ENCODE data around the gene UGT1A10. TPM values are rescaled to one million over a fixed set of nuclear protein-coding genes. Genes with fewer than 3 reads are reported as not detected.
"Not testable (repeated sequence)": the region's sequence is repeated elsewhere in the genome, so short reads cannot be mapped to it uniquely, and the experiment has no call there.

UGT1A10 gene
- polyA plus RNA-seq, 1 donor from 2014 or later, result not detected

DNA sequence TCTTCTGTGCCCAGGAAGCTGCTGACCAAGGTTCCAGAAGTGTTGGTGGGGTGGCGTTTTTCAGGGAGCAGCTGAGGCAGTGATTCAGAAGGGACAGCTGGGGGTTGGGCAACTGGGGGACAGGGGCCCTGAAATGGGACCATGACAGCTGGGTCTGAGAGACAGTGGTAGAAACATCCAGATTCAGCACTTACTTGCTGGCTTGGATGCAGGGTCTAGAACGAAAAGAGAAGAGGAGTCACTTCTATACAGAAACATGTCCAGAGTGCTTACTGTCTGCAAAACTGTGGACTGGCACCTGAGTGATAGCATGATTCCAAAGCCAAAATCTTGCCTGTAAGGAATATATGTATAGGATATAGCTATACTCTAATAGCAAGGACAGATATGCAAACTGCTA lies 109.6 kb downstream of the UGT1A10 start:
- not testable (repeated sequence) for H2AFZ ChIP-seq (ENCODE audit: low read depth, low read length); H3K27me3 ChIP-seq (ENCODE audit: insufficient read depth, low read depth, low read length); H3K27ac ChIP-seq (ENCODE audit: low read length); H3K9ac ChIP-seq (ENCODE audit: low read length); H3K4me2 ChIP-seq (ENCODE audit: low read length); H3K9me3 ChIP-seq (ENCODE audit: low read length); H3F3A ChIP-seq (ENCODE audit: insufficient read depth, low read length, poor library complexity, severe bottlenecking); H3K9me2 ChIP-seq (ENCODE audit: insufficient read depth, low read length); H3K79me2 ChIP-seq (replicated peaks; ENCODE audit: insufficient read depth, low read length); H3K4me3 ChIP-seq (ENCODE audit: low read length); H3K36me3 ChIP-seq (ENCODE audit: insufficient read depth, low read length); H4K20me1 ChIP-seq (ENCODE audit: insufficient read depth)

DNA sequence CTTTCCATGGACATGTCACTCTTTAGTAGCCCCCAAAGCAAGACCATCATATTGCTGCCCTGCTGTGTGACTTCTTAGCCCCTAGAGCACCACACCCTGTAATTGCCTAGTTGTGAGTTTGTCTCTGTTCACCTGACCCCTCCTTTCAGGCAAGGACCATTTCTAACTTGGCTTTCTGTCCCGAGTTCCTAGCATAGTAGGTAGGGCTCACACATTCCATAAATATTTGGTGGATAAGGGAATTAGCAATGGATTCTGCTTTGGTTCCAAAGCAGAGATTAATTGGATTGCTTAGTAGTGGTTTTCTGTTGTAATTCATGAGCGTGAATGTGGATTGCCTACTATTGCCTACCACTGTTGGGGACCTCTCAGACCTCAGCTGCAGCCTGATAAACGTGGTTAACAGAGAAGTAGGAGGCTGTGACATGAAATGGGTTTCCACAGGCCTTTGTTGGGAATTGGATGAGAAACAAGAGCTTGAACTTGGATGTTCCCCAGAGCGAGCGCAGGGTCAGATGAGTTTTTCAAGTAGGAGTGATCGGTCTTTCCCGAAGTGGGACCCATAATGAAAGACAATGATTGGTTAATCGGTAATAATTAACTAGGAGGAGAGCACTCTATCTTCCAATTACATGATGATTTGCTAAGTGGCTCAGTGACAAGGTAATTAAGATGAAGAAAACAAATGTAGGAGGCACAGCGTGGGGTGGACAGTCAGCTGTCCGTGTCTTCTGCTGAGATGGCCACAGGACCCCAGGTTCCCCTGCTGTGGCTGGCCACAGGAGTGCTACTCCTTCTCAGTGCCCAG lies 110.4 kb downstream of the UGT1A10 start:
- Histone ChIP-seq H3K4me2 (ENCODE audit: low read length) (no peak overlapping the region), H3K9me3 (ENCODE audit: low read length) (no peaks in the 10 kb centered on the region), H3K9me2 (ENCODE audit: insufficient read depth, low read length) (no peaks in the 10 kb centered on the region), H3K9ac (ENCODE audit: low read length) (no peak overlapping the region), H3K4me3 (ENCODE audit: low read length) (no peak overlapping the region), H4K20me1 (ENCODE audit: insufficient read depth) (no peaks in the 10 kb centered on the region), H2AFZ (ENCODE audit: low read depth, low read length) (no peak overlapping the region), H3K27me3 (ENCODE audit: insufficient read depth, low read depth, low read length) (no peaks in the 10 kb centered on the region), H3K27ac (ENCODE audit: low read length) (no peak overlapping the region), H3K79me2 (replicated peaks; ENCODE audit: insufficient read depth, low read length) (no peaks in the 10 kb centered on the region), H3F3A (ENCODE audit: insufficient read depth, low read length, poor library complexity, severe bottlenecking) (no peaks in the 10 kb centered on the region), H3K36me3 (ENCODE audit: insufficient read depth, low read length) (no peaks in the 10 kb centered on the region)
- TF ChIP-seq EP300 (conservative IDR thresholded peaks at IDR 0.05; ENCODE audit: poor library complexity, severe bottlenecking), result no peak
- TF ChIP-seq RAD21 (conservative IDR thresholded peaks at IDR 0.05), result no peak
- TF ChIP-seq, protein P1, sequence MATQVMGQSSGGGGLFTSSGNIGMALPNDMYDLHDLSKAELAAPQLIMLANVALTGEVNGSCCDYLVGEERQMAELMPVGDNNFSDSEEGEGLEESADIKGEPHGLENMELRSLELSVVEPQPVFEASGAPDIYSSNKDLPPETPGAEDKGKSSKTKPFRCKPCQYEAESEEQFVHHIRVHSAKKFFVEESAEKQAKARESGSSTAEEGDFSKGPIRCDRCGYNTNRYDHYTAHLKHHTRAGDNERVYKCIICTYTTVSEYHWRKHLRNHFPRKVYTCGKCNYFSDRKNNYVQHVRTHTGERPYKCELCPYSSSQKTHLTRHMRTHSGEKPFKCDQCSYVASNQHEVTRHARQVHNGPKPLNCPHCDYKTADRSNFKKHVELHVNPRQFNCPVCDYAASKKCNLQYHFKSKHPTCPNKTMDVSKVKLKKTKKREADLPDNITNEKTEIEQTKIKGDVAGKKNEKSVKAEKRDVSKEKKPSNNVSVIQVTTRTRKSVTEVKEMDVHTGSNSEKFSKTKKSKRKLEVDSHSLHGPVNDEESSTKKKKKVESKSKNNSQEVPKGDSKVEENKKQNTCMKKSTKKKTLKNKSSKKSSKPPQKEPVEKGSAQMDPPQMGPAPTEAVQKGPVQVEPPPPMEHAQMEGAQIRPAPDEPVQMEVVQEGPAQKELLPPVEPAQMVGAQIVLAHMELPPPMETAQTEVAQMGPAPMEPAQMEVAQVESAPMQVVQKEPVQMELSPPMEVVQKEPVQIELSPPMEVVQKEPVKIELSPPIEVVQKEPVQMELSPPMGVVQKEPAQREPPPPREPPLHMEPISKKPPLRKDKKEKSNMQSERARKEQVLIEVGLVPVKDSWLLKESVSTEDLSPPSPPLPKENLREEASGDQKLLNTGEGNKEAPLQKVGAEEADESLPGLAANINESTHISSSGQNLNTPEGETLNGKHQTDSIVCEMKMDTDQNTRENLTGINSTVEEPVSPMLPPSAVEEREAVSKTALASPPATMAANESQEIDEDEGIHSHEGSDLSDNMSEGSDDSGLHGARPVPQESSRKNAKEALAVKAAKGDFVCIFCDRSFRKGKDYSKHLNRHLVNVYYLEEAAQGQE (IDR thresholded peaks at IDR 0.05; ENCODE audit: borderline replicate concordance), result no peak
- TF ChIP-seq MXI1 (conservative IDR thresholded peaks at IDR 0.05; ENCODE audit: poor library complexity, severe bottlenecking), result no peak
- no peak for TF ChIP-seq EZH2 (IDR thresholded peaks at IDR 0.05; ENCODE audit: borderline replicate concordance, insufficient read depth, low read length, poor library complexity, severe bottlenecking)
- no peak for TF ChIP-seq POLR2AphosphoS5 (IDR thresholded peaks at IDR 0.05)
- no peak for TF ChIP-seq SMC3 (conservative IDR thresholded peaks at IDR 0.05; ENCODE audit: poor library complexity)
- TF ChIP-seq, protein P2, sequence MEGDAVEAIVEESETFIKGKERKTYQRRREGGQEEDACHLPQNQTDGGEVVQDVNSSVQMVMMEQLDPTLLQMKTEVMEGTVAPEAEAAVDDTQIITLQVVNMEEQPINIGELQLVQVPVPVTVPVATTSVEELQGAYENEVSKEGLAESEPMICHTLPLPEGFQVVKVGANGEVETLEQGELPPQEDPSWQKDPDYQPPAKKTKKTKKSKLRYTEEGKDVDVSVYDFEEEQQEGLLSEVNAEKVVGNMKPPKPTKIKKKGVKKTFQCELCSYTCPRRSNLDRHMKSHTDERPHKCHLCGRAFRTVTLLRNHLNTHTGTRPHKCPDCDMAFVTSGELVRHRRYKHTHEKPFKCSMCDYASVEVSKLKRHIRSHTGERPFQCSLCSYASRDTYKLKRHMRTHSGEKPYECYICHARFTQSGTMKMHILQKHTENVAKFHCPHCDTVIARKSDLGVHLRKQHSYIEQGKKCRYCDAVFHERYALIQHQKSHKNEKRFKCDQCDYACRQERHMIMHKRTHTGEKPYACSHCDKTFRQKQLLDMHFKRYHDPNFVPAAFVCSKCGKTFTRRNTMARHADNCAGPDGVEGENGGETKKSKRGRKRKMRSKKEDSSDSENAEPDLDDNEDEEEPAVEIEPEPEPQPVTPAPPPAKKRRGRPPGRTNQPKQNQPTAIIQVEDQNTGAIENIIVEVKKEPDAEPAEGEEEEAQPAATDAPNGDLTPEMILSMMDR (IDR thresholded peaks at IDR 0.05; ENCODE audit: poor library complexity, severe bottlenecking), result no peak
- TF ChIP-seq TAF1 (IDR thresholded peaks at IDR 0.05; ENCODE audit: low read depth), result no peak

Data from neural cell (in vitro differentiated cells).